Activated CD8-positive, alpha-beta memory T cell treated with anti-CD3 and anti-CD28 coated beads, Interleukin-2, amount 50 U/mL, for 24 hours (primary cell): ENCODE data around the gene TDRD9.
"Not testable (repeated sequence)": the region's sequence is repeated elsewhere in the genome, so short reads cannot be mapped to it uniquely, and the experiment has no call there.

Source experiments
- DNase-seq: peaks from one replicate; pipeline ENCODE4 v3.0.0-alpha.2; 2020; ENCODE audit errors: extremely low read depth

TDRD9 gene, protein sequence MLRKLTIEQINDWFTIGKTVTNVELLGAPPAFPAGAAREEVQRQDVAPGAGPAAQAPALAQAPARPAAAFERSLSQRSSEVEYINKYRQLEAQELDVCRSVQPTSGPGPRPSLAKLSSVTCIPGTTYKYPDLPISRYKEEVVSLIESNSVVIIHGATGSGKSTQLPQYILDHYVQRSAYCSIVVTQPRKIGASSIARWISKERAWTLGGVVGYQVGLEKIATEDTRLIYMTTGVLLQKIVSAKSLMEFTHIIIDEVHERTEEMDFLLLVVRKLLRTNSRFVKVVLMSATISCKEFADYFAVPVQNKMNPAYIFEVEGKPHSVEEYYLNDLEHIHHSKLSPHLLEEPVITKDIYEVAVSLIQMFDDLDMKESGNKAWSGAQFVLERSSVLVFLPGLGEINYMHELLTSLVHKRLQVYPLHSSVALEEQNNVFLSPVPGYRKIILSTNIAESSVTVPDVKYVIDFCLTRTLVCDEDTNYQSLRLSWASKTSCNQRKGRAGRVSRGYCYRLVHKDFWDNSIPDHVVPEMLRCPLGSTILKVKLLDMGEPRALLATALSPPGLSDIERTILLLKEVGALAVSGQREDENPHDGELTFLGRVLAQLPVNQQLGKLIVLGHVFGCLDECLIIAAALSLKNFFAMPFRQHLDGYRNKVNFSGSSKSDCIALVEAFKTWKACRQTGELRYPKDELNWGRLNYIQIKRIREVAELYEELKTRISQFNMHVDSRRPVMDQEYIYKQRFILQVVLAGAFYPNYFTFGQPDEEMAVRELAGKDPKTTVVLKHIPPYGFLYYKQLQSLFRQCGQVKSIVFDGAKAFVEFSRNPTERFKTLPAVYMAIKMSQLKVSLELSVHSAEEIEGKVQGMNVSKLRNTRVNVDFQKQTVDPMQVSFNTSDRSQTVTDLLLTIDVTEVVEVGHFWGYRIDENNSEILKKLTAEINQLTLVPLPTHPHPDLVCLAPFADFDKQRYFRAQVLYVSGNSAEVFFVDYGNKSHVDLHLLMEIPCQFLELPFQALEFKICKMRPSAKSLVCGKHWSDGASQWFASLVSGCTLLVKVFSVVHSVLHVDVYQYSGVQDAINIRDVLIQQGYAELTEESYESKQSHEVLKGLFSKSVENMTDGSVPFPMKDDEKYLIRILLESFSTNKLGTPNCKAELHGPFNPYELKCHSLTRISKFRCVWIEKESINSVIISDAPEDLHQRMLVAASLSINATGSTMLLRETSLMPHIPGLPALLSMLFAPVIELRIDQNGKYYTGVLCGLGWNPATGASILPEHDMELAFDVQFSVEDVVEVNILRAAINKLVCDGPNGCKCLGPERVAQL (N-terminal part only)

DNA sequence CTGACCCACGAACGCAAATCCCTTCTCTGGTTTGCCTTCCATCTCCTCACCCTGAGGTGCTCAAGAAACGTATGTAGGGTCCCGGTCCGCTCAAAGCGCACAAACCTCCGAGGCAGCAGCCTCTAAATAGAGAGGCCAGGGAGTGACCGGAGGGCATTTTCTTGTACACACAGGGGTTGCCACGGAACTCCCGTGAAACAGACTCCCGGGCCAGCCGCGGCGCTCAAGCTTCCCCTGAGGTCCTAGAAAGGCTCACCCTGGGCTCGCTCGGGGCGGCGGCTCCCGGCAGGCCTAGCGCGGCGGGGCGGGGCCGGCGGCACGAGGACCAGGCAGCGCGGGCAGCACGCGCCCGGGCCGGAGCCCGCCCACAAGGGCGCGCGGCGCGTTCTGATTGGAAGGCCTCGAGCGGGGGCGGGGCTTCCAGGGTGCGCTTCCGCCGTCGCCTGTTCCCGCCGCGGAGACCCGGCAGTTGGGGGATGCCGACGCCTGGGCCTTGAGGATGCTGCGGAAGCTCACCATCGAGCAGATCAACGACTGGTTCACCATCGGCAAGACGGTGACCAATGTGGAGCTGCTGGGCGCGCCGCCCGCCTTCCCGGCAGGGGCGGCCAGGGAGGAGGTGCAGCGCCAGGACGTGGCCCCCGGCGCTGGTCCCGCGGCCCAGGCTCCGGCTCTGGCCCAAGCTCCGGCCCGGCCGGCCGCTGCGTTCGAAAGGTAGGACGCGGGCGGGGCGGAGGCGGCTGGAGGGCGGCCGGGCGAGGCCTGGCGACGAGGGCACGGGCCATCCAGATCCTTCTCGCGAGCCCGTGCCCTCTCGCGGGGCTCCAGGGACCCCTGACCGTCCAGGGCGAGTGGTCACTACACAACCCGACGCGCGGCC, at the start of gene TDRD9:
Gene TDRD9 (plus strand): TSS at position 446 of the 880 bp plus-strand sequence. CDS start 54 bp downstream, at position 500.
- no peak for DNase-seq

DNA sequence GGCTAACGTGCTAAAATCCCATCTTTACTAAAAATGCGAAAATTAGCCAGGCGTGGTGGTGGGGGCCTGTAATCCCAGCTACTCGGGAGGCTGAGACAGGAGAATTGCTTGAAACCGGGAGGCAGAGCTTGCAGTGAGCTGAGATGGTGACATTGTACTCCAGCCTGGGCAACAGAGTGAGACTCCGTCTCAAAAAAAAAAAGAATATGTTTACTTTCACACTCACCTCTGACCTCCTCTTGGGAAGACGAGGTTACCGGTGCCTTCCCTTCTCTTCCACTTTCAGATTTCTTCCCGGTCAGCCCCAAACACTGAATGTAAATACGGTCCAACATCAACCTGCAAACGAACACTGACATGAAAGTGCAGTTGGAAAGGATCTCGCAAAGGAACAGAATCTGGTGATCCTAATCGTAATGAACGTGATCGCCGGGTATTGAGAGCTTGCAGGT, 49.1 kb upstream of the TDRD9 start:
- DNase-seq, result no peak

DNA sequence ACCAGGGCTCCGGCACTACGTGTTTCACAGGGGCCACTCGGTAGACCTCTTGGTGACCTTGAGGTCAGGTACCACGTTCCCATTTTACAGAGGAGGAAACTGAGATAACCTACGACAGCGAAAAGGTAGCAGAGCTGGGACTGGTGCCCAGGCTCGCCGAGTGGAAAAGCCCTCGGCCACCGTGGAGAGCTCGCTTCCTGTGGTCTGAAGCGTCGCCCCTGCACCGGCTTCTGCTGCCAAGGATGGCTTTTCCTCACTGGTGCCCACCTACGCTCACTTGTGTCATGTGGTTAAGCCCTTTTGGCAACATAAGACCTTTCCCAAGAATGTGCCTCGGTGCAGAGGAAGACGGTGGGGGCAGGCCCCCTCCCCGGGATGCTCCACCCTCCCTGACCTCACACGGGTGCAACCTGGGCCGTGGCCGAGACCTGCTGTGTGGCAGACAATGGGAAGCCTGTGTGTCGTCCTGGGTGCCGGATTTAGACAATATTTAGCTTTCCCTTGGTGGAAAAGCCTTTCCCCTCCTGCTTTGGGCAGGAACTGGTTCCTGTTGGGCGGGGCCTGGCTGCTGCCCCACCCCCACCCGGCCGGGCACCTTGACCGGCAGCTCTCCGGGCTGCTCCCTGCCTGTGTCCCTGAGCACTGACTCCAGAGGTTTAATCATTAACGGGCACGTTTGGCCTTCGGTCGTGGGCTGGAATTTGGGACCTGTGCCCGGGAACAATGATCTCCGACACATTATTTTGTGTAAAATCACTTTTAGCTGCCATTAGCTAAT, 48.5 kb upstream of the TDRD9 start:
- no peak for DNase-seq

DNA sequence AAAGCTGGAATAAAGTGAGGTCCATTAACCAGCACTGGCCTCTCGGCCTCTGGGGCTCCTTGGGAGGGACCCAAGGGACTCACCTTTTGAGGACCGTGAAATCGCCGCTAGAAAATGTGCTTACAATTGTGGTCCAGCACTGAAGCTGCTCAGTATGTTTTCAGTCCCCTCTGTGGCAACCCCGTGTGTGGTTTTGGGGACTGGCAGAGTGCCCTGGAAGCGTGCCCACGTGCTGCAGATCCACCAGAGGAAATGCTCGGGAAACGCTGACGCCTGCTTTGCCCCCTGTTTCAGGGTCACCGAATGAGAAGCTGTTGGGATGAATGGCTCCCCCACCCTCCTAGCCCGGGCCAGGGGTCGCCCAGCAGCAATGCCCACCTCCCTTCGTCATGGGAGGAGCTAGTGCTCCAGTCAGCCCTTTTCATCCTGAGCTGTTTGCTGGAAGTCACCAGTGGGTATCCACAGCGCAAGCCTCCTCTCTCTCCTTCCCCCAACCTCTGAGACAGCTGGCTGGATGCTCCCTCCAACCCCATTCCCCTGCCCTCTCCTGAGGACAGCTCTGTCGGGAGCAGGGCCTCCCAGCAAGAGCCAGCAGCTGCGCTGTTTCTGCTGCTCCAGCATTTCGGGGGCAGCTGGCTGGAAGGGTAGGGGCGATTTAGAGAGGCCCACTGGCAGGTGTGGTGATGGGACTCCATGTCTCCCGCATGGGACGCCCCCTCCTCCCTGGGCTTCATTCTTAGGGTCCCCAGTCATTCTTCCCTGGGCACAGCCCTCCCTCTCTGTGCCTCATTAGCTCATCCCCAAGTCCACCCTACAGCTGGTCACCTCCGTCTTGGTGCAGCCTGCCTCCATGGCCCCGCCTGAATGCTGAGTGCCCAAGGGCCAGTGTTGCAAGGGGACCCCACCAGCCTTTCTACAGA, 47.6 kb upstream of the TDRD9 start:
- no peak for DNase-seq

DNA sequence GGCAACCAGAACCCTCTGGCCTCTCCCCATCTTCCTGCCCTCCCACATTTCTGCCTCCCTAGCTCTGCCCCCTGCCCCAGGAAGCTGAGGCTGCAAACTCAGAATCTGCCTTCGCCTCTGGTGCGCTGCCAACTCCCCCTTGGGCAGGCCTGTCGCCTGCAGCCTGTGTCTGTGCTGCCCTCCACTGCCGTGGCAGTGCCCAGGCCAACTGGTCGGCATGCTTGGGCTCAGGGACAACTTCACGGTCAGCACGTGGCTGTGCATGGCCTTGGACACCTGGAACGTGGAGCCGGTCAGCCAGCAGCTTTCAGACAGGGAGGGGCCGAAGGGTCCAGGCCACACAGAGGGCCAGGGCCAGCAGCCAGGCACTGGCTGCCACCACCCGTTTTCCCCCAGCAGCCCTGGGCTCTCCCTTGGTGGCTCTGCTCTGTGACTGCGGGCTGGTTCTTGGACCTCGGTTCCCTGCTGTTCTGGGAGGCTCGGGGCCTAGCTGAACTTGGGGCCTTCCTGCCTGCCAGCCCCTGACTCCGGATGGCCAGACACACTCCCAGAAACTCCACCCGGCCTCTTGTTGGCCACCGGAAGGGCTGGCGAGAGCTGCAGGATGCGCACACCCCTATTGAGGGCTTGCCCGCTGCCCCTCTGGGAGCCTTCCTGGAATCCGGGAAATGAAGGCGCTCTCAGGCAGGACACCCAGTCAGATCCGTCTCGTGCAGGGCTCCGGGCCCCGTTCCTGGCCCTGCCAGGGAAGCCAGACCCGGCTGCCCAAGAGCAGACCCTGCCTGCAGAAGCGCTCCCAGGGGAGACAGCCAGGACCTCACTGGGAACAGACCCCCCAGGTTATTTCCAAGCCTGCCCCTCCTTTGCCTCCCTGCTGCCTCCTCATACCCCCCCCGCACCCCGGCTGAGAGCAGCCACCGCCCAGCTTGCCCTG, 46.7 kb upstream of the TDRD9 start:
- DNase-seq, result no peak

DNA sequence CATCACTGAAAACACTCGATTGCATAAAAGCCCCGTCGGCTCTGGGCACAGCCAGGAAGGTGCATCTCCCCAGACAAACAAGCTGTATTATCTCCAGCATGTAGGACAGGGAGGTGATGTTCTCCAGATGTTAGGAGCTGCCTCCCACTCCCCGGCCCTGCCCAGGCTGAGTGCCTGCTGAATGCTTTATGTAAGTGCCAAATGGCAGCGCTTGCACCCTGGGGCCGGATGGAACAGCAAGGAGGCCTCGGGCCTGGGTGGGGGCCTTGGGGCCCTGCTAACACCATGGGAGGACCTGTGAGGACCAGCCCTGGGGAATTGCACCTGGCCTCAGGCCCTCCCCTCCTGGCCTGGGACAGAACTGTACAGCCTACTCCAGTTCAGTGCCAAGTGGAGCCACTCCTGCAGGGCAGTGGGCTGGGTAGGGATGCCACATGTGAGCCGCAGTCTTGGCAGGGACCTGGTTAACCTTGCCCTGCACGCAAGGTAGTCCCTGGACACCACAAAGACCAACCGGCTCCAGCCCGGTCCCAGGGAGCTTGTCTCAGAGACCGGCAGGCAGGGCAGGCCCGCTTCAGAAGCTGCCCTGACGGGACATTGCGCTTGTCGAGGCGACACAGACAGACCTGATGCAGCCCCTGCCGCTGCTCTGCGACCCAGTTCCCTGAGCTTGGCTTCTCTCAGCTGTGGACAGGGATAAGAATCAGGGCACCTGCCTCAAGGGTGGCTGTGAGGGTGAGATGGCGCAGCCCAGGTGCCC, 45.6 kb upstream of the TDRD9 start:
- DNase-seq, result no peak

DNA sequence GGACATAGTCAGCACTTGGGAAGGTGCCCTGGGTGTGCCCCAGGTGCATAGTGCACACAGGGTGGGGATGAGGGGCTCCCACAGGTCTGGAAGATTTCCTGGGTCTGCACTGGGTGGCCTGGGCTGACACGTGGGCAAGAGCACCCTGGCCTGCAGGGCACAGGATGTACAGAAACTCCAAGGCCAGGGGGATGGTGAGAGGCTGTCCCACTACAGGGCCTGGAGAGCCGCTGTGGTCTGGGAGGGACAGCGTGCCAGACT, 45.1 kb upstream of the TDRD9 start:
- no peak for DNase-seq

DNA sequence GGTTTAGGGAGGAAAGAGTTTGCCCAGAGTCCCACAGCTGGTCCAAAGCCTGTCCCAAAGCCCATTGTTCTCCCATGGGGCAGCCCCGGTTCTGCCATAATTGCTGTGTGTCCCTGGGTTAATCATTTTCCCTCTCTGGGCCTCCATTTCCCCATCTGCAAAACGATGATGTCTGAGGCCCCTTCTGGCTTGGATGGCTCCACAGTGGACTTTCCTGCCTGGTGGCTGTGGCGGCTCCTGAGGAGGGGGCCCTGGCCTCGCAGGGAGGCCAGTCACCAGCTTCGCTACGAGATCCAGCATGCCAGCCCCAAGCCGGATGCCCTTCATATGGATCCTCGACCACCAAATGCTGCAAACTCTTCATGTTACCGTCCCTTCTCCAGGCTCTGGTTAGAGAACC, 43.4 kb upstream of the TDRD9 start:
- no peak for DNase-seq

DNA sequence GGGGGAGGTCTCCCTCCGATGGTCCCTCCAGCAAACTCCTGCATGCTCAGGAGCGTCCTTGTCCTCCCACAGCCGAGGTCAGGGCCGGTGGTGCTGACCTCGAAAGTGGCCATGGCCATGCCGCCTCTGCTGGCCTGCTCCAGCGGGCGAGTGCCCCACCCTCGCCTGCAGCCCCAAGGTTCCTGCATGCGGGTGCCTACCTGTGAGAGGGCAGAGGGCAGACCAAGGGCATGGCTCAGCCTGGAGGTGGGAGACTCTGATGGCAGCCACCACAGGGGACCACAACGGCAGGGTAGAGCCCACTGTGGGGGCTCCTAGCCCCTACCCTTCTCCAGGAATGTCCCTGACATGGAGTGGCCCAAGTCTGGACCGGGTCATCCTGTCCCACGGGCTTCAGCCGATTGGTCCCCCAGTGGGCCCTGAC, 42.7 kb upstream of the TDRD9 start:
- no peak for DNase-seq

DNA sequence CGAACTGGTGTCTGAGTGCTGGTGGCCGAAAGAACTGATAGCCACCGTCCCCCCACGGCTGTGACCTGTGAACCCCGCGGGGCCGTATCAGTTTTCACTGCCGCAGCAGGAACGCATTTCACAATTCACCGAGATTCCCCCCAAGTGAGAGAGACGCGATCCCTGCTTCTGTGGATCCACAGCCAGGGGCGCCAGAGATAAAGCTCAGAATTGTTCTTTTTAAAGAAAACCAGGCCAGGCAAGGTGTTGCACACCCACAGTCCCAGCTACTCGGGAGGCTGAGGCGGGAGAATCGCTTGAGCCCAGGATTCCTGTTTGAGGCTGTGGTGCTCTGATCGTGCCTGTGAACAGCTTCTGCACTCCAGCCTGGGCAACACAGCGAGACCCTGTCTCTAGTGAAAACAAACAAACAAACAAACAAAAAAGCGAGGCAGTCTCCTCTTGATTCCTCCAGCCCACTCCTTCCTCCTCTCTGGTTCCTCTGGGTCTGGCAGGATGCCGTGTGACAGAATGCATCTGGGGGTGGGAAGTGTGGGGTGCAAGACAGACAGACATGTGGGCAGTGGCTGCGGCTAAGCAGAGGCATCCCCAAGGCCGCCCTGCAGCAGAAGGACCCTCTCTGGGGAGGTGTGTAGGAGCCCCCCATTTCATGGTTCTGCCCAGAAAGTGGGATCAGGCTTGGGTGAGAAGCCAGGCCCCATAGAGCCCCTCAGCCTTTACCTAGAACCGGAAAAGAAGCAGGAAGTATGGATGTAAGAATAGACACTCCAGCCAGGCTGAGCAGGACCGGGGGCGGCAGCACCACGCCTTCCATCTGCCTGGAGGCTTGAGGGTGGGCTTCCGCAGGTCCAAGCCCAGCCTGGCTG, 41.7 kb upstream of the TDRD9 start:
- DNase-seq, result no peak

DNA sequence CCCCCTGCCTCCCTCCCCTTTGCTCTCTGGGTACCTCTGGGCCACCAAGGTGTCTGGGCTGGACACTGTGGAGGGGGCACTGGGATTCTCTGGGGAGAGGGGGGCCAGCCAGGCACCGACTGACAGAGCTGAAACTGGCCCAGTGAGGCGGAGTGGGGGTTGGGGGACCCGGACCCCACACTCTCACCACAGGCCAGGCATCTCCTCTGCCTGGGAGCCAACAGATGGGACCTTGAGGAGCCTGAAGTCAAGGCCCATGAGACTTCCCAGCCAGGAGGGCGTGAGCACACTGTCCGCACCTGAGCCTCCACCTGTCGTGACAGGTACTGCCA, 41.1 kb upstream of the TDRD9 start:
- DNase-seq, result no peak

DNA sequence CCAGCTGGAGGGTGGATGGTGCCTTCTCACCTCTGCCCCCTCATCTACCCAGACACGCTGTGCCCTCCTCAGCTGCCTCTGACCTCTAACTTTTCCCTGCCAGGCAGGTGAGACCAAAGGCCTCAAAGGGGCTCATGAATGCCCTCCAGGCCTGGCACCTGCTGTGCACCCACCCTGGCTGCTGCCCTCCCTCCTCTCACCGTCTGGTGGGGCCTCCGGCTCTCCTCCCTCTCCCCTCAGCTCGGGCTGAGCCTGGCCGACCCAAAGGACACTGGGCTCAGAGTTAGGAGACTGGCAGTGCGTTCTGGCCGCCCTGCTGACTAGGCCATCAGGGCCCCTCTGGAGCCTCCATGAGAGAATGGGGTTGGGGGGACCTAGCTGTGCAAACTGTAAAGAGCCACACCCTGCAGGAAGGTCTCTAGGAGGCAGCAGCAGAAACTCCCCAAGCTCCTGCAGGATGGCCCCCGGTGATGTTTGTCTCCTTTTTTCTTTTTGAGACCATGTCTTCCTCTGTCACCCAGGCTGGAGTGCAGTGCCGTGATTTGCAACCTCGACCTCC, 40.6 kb upstream of the TDRD9 start:
- no peak for DNase-seq

DNA sequence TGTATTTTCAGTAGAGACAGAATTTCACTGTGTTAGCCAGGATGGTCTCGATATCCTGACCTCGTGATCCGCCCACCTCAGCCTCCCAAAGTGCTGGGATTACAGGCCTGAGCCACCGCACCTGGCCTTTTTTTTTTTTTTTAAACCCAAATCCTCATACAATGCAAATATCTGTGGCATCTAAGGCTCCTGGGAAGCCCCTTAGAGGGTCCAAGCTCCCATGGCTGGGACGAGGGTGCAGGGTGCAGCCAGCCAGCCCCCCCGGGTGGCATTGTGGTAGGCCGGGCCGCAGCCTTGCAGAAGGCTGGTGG, 39.3 kb upstream of the TDRD9 start:
- not testable (repeated sequence) for DNase-seq

DNA sequence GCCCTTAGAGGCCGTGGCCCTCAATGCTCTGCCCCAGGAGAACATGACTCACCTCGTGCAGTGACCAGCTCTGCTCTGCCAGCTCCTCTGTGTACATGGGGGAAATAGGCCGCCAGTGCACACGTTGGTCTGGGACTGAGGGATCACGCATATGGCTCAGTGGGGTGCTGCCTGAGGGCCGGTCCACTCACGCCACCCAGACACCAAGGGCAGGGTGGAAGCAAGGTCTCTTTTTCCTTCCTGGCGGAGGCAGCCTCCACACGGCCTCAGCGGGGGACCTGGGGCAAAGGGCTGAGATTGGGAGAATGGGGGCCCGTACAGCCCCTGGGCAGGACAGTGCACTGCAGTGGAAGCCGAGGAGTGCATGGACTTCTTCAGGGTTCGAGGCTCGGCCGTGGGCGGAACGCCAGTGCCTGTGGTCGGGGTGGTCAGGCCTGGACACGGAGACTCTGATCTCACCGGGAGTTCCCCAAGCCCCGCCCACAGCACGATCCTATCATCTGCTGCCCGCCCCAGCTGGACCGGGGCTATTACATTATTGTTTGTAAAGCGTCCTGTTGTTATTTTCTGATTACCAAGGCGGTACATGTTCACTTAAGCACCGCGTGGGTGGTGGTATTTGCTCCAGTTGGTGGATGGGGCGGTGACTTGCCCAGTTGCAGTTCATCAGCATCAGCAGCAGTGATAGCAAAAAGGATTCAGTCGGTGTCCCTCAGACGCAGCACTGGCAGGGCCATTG, 38.8 kb upstream of the TDRD9 start:
- no peak for DNase-seq

DNA sequence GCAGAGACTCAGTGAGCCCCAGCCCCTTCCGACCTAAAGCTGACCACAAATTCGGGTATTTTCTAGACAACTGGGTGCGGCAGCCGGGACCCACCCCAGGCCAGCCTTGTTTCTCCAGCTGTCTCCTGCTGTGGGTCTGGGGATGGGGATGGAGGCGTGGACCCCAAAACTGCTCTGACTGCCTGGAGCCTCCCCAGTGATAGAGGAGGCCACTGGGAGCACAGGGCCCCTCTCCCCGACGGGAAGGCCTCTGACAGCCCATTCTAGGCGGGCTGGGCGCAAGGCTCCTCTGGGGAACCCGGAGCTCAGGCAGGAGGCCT, 38.2 kb upstream of the TDRD9 start:
- no peak for DNase-seq
